T-helper 17 cell (primary cell): ENCODE results near the gene LCN1. TPM values are rescaled to one million over a fixed set of nuclear protein-coding genes. Genes with fewer than 3 reads are reported as not detected.

Source experiments
- ATAC-seq: fragments of 150-1000 bp; cut with Tn5 transposase; 2 replicates; pipeline ENCODE4 v1.10.0; 2021; ENCODE audit warnings: mild to moderate bottlenecking, moderate library complexity
- DNase-seq, 3 donors: peaks; one replicate each; pipeline versions ENCODE4 v3.0.0 to v3.0.0-alpha.2; 2020 to 2021
- H3K9me3 ChIP-seq: one replicate; pipeline ENCODE4 v1.7.0; 2013; ENCODE audit warnings: low read length, mild to moderate bottlenecking; ENCODE audit not compliant: control insufficient read depth, poor library complexity, severe bottlenecking
- H3K27ac Mint-ChIP-seq: one replicate; pipeline ENCODE4 v1.8.0; 2022; ENCODE audit warnings: mild to moderate bottlenecking, moderate library complexity, mixed read lengths
- H3K27me3 Mint-ChIP-seq: one replicate; pipeline ENCODE4 v1.8.0; 2022; ENCODE audit warnings: mixed read lengths
- H3K36me3 Mint-ChIP-seq: one replicate; pipeline ENCODE4 v1.8.0; 2022; ENCODE audit warnings: low read depth, mixed read lengths
- H3K4me1 Mint-ChIP-seq: one replicate; pipeline ENCODE4 v1.8.0; 2022; ENCODE audit warnings: mild to moderate bottlenecking, mixed read lengths
- H3K4me3 Mint-ChIP-seq: one replicate; pipeline ENCODE4 v1.8.0; 2022; ENCODE audit warnings: mild to moderate bottlenecking, moderate library complexity, mixed read lengths
- total RNA-seq, 4 donors: library from RNA in 2 of 4; stranded (reverse) in 2 of 4; gene quantifications; one replicate each; pipeline ENCODE4 v1.2.3 and lab custom pipeline; 2022 to 2026

Gene LCN1
- total RNA-seq, 2 donors from 2014 or later, result not detected

GRCh38 chr9:135494791-135495559 lies 26.3 kb upstream of the LCN1 start:
- H3K36me3 Mint-ChIP-seq, result no peaks in the 10 kb centered on the region
- DNase-seq (no peak), ATAC-seq (no peak)
- H3K4me3 Mint-ChIP-seq, result no peak overlapping the region
- H3K27me3 Mint-ChIP-seq, result peaks cover 8% of the 10 kb centered on the region
- H3K9me3 ChIP-seq, result no peaks in the 10 kb centered on the region
- no peaks in the 10 kb centered on the region for H3K4me1 Mint-ChIP-seq
- H3K27ac Mint-ChIP-seq, result no peak overlapping the region

- peaks cover 8% of the 10 kb centered on the region for H3K27me3 Mint-ChIP-seq
- no peak for ATAC-seq
- no peak for DNase-seq
These were observed 22.7 kb upstream of the LCN1 start for GRCh38 chr9:135498381-135499126.

DNA sequence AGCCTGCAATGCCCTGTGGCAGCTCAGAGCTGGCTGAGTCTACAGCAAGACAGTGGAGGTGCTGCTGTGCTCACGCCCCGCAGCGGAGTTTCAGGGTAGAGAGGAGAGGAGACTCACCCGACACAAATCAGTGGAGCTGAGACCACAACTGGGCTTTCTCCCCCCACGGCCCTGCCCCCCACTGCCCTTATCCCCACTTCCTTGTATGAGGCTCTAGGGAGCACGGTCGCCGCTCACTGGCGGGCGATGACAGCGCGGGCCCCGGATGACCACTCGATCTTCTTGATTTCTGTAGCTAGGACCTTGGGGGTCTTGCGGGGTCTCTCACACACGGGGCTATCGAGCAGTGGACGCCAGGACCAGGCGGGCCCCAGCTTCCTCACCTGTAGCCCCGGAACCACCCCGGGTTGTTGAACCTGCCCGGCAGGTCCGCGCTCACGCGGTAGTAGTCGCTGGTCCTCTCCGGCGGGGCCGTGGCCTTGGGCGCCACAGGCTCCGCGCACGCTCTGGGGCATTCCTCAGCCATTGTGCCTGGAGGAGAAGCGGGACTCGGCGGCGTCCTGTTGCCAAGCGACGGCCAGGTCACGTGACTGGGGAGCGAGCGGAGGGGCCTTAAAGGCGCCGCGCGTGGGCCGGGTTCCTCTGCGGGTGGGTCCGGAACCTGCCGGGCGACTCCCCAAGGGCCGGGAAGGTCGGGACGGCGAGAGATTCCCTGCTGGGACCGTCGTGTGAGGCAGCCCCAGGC lies 21.7 kb upstream of the LCN1 start:
- Mint-ChIP-seq H3K27ac (peak overlapping the region; percentile 21), H3K4me3 (peak overlapping the region; percentile 91), H3K27me3 (peaks cover 8% of the 10 kb centered on the region), H3K36me3 (no peaks in the 10 kb centered on the region), H3K4me1 (peaks cover 7% of the 10 kb centered on the region)
- DNase-seq (peak; percentile 82 to 87 (median 84)), ATAC-seq (peak; percentile 65)
- H3K9me3 ChIP-seq, result no peaks in the 10 kb centered on the region

More at GRCh38 chr9:135498381-135499126, 22.7 kb upstream of the LCN1 start:
- H3K9me3 ChIP-seq, result no peaks in the 10 kb centered on the region
- no peaks in the 10 kb centered on the region for H3K36me3 Mint-ChIP-seq
- peak overlapping the region; percentile 91 for H3K4me3 Mint-ChIP-seq
- peaks cover 7% of the 10 kb centered on the region for H3K4me1 Mint-ChIP-seq
- H3K27ac Mint-ChIP-seq, result no peak overlapping the region

- no peaks in the 10 kb centered on the region for H3K9me3 ChIP-seq
- Mint-ChIP-seq H3K36me3 (no peaks in the 10 kb centered on the region), H3K4me3 (peak overlapping the region; percentile 91), H3K27ac (peak overlapping the region; percentile 71), H3K4me1 (peaks cover 9% of the 10 kb centered on the region), H3K27me3 (peaks cover 2% of the 10 kb centered on the region)
- peak; percentile 11 for ATAC-seq
- DNase-seq, result no peak
These were observed 21.1 kb upstream of the LCN1 start for GRCh38 chr9:135500071-135500524.

- Mint-ChIP-seq H3K27ac (peak within 1 kb of the TSS; percentile 71), H3K4me3 (peak within 1 kb of the TSS; percentile 91), H3K27me3 (no peaks in the 10 kb centered on the region), H3K36me3 (no peaks in the 10 kb centered on the region), H3K4me1 (peaks cover 11% of the 10 kb centered on the region)
- ATAC-seq (peak; percentile 96), DNase-seq (peak; percentile 74 to 83 (median 78))
- no peaks in the 10 kb centered on the region for H3K9me3 ChIP-seq
These were observed 20.5 kb upstream of the LCN1 start, which contains the start of gene MRPS2 for GRCh38 chr9:135500525-135501260. Gene MRPS2, plus strand, starts transcription at chr9:135500682. Its CDS starts 29 bp downstream, at chr9:135500711.

DNA sequence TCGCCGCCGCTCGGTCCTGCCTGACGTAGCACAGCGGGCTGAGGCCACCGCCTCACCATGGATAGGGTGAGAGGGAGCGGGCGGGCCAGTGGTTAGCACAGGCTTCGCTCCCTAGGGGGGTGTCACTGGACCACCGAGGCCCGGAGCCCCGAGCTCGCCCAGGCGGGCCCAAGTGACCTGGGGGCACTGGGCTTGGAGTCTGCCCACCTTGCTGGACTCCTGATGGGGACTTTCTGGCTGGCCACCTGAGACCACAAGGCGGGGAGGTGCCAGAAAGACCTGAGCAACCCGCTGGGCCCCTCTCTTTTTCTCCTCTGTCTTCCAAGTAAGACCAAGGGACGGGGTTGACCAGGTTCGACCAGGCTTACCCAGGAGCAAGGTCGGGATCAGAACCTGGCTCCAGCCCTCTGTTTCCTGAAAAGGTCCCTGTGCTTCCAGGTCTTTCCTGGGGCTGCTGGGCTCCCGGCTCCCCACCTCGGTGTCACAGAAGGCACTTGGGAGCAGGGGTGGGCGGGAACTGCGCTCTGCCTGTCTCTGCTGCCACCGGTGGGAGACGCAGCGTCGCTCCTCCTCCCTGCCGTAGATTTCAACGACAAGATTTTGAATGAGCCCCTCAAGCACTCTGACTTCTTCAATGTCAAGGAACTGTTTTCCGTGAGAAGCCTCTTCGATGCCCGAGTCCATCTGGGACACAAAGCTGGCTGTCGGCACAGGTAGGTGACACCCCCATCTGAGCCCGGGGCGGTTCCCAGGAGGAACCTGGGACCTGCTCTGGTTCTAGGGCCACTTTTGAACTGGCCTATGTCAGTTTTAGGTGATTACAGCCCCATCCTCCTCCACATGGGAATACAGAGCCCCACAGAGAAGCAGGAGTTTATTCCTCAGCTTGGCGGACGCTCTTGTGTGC lies 19.7 kb upstream of the LCN1 start:
- Mint-ChIP-seq H3K27me3 (no peaks in the 10 kb centered on the region), H3K36me3 (no peaks in the 10 kb centered on the region), H3K4me3 (peak overlapping the region; percentile 91), H3K4me1 (peaks cover 11% of the 10 kb centered on the region), H3K27ac (no peak overlapping the region)
- no peak for DNase-seq
- H3K9me3 ChIP-seq, result no peaks in the 10 kb centered on the region
- ATAC-seq, result no peak

- DNase-seq, result no peak
- H3K27me3 Mint-ChIP-seq, result no peaks in the 10 kb centered on the region
- H3K4me3 Mint-ChIP-seq, result peak overlapping the region; percentile 91
- no peaks in the 10 kb centered on the region for H3K9me3 ChIP-seq
- peaks cover 11% of the 10 kb centered on the region for H3K4me1 Mint-ChIP-seq
- ATAC-seq, result no peak
- no peak overlapping the region for H3K27ac Mint-ChIP-seq
- peaks cover 2% of the 10 kb centered on the region for H3K36me3 Mint-ChIP-seq
These were observed 18.9 kb upstream of the LCN1 start for GRCh38 chr9:135502168-135502872.

DNA sequence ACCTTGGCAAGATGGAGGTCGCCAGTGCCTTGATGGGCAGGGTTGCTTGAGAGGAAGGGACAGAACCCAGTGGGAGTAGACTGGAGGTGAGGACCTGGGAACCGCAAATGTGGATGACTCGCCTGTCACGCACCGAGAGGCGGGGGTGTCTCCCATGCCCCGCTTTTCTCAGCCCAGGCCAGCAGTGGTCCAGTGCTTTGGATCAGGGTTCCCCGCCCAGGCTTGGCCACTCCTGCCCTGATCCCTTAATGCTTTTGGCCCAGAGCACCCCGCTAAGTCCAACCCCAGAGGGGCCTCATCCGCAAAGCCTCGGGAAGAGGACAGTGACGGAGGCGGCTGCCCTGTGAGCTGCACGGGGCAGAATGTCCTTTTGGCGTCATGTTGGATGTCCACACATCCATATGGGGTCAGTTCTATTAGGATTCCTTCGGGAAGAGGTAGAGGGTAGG lies 18.3 kb upstream of the LCN1 start:
- no peak overlapping the region for H3K27ac Mint-ChIP-seq
- DNase-seq, result no peak
- no peaks in the 10 kb centered on the region for H3K27me3 Mint-ChIP-seq

DNA sequence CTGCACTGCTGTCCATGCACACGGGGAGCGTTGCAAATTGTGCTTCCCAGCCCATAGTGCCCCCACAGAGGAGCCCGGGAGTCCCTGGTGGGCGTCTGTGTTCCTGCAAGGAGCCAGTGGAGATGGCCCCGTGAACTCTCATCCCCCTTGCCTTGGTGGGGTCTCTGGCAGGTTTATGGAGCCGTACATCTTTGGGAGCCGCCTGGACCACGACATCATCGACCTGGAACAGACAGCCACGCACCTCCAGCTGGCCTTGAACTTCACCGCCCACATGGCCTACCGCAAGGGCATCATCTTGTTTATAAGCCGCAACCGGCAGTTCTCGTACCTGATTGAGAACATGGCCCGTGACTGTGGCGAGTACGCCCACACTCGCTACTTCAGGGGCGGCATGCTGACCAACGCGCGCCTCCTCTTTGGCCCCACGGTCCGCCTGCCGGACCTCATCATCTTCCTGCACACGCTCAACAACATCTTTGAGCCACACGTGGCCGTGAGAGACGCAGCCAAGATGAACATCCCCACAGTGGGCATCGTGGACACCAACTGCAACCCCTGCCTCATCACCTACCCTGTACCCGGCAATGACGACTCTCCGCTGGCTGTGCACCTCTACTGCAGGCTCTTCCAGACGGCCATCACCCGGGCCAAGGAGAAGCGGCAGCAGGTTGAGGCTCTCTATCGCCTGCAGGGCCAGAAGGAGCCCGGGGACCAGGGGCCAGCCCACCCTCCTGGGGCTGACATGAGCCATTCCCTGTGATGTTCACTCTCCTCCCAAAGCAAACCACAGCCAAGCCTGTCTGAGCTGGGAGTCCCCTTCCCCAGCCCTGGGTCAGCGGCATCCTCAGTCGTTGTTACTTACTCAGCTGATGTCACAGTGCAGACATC lies 17.6 kb upstream of the LCN1 start:
- H3K27ac Mint-ChIP-seq, result no peak overlapping the region

More for the DNA sequence above, 18.3 kb upstream of the LCN1 start:
- Mint-ChIP-seq H3K36me3 (peaks cover 2% of the 10 kb centered on the region), H3K4me3 (peak overlapping the region; percentile 91), H3K4me1 (peaks cover 11% of the 10 kb centered on the region)
- no peak for ATAC-seq
- no peaks in the 10 kb centered on the region for H3K9me3 ChIP-seq

DNA sequence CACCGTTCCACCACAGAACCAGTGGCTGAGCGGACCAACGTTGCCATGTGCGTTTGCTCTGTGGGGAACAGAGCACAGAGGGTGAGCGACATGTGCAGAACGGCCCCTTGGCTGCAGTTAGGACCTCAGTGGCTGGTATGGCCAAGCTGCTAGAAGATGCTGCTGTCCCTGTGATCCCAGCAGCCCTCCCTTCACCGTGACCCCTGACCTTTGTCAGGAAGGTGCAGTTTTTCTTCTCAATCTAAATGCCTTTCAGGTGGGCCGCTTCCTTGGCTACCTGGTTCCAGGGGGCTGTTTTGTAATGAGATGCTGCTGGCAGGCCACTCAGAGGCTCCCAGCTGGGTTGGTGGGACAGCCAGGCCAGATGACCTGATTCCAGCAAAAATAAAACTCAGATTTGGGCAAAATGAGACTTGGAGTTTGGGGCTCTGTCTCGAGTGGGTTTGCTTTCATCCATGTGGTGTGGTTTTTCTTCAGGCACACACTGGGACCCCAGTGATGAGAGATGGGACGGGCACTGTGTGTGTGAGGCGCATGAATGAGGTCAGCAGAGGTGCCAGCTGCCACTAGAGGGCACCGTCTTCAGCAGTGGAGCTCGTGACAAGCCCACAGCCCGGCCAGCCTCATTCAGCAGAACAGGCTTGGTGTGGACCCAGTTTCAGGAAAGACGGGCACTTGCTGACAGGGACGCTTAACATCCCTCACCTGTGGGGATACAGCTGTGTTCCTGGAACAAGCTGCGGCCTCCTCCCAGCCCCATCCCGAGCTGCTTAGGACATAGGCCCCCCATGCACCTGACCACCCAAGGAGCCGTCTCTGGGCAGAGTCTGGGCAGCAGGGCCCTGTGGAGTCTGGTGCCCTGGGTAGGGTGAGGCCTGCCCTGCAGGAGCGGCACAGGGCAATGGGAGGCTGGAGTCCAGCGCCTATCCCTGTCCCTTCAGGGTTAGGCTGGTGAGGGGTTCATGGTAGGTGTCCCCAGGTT lies 16.7 kb upstream of the LCN1 start:
- no peak overlapping the region for H3K4me3 Mint-ChIP-seq
- ATAC-seq, result peak; percentile 20
- no peaks in the 10 kb centered on the region for H3K9me3 ChIP-seq
- peaks cover 2% of the 10 kb centered on the region for H3K36me3 Mint-ChIP-seq
- peaks cover 11% of the 10 kb centered on the region for H3K4me1 Mint-ChIP-seq
- DNase-seq, result peak; percentile 30 to 46 (median 37)
- H3K27me3 Mint-ChIP-seq, result no peaks in the 10 kb centered on the region
- no peak overlapping the region for H3K27ac Mint-ChIP-seq

More for the DNA sequence above, 17.6 kb upstream of the LCN1 start:
- Mint-ChIP-seq H3K27me3 (no peaks in the 10 kb centered on the region), H3K36me3 (peaks cover 2% of the 10 kb centered on the region), H3K4me1 (peaks cover 11% of the 10 kb centered on the region), H3K4me3 (peak overlapping the region; percentile 52)
- DNase-seq, result no peak
- H3K9me3 ChIP-seq, result no peaks in the 10 kb centered on the region
- no peak for ATAC-seq
